Motor neuron (in vitro differentiated cells): ENCODE data around the gene AVPI1. TPM values are rescaled to one million over a fixed set of nuclear protein-coding genes. Genes with fewer than 3 reads are reported as not detected.

Source experiments
- ATAC-seq, 8 experiments: fragments of 200-7000 bp; cut with Tn5 transposase; replicated peaks in 6 of 8; 2 replicates each; pipeline ENCODE4 v1.8.0; 2021; ENCODE audit warnings: mild to moderate bottlenecking in 8 of 8, moderate library complexity in 8 of 8
- H3K27ac ChIP-seq, 2 donors: fragments of 250-450 bp; sonication (Bioruptor Pico); 2 replicates each; pipeline ENCODE4 v1.9.0; 2021; ENCODE audit warnings: antibody characterized with exemption in 2 of 2, mild to moderate bottlenecking in 2 of 2, moderate library complexity in 1 of 2
- H3K4me1 ChIP-seq, 2 donors: fragments of 250-450 bp; sonication (Bioruptor Pico); replicated peaks in 1 of 2; 2 replicates each; pipeline ENCODE4 v1.6.1; 2021; ENCODE audit warnings: antibody characterized with exemption in 2 of 2, mild to moderate bottlenecking in 2 of 2, moderate library complexity in 1 of 2
- H3K4me3 ChIP-seq, 5 donors: fragments of 250-450 bp; sonication (Bioruptor Pico); 2 replicates each; pipeline ENCODE4 v1.9.0; 2021; ENCODE audit warnings: antibody characterized with exemption in 5 of 5, mild to moderate bottlenecking in 5 of 5, moderate library complexity in 4 of 5
- WGBS, 10 experiments: fragments of 450-650 bp; shearing (Covaris generic); methylation state at CpG; one replicate each; pipeline ENCODE4 v1.0.0; 2022; 5-methylcytosine and 5-hydroxymethylcytosine counted together
- in situ Hi-C, 9 experiments: fragments of 400-800 bp; cut with MboI; loops; one replicate each; pipeline ENCODE4 v1.15.0; 2021; ENCODE audit warnings: low sequenced_read_pairs in 9 of 9, low pct_unique_long_range_greater_than_20kb in 2 of 9; ENCODE audit not compliant: unreplicated experiment in 9 of 9
- total RNA-seq, 8 experiments: library from RNA; unstranded; fragments of 300-600 nt; gene quantifications; 2 replicates each; pipeline versions ENCODE4 v1.2.3 to v1.2.4, GENCODE V29; 2022

AVPI1 gene, protein sequence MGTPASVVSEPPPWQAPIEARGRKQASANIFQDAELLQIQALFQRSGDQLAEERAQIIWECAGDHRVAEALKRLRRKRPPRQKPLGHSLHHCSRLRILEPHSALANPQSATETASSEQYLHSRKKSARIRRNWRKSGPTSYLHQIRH
- total RNA-seq = 10 to 100 TPM in 3 of 8 experiments, 1 to 10 TPM in 5; 2.1 to 23.9 (median 7.1) TPM

DNA sequence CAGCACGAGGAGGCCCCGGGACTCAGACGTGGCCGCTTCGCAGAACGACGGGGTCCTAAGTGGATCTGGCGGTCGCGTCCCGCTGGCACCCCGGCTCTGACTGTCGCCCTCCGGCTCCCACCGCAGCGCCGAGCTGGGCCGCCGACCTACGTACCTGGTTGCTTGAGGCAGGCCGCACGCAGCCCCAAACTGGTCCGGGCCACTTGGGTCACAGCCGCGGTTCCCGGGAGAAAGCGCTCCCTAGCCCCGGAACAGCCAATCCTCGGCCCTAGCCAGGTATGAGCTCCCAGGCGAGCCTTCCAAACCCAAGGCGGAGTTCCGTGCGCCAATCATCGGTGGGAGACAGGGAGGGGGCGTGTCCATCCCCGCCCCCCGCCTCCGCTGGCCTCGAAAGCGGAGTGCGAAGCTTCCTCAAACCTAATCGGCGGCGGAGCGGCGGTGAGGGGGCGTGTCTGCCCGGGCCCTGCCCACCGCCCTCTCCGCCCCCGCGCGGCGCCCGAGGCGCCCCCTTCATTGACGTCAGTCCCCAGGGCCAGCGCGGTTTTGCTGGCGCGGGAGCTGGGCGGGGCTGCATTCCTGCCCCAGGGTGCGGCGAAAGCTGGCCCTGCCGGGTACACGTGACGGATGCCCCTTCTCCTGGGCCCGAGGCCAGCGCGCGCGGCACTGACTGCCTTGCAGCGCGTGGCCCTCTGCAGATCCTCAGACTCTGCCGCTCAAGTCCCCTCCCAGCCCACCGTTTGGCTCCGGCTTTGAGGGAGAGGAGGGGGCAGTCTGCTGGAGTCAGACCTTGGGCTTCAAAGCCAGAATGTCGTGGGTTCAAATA lies at the start of gene AVPI1:
AVPI1 (minus strand) TSS at position 280 of the 823 bp plus-strand sequence. CDS start 7,336 bp downstream, outside the sequence.
- H3K4me1 ChIP-seq = peaks cover 13 to 26% of the 10 kb centered on the region in 2 donors
- H3K27ac ChIP-seq = peak within 1 kb of the TSS; percentile 50 to 81
- 0 to 7% (median 0%) methylated on average over 1 to 14 of the region's 78 CpGs; no CpG with 5 or more reads in 5 of the 10 experiments for WGBS, 10 experiments
- peak; percentile 74 to 92 (median 89) for ATAC-seq
- in situ Hi-C loops = no loop called here
- peak within 1 kb of the TSS; percentile 47 to 68 (median 49) for H3K4me3 ChIP-seq

DNA sequence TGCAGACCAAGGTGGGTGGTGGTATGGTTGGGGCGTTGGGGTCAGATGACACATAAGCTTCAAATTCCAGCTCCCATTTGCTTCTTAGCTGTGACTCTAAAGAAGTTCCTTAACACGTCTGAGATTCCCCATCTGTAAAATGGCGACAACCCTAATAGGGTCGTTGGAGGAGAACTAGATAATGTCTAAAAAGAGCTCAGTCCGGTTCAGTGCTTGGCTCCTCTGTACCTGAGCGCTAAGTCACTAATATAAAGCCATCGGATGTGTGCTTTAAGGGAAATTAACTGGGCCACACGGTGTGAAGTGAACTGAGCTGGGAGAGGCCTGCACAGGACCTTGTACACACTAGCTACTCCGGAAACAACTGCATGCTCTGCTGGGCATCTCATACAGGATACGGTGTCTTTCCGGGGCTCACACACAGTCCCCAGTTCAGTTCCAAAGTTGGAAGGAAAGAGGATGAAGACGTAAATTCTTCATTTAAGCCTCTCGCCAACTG lies 49.4 kb upstream of the AVPI1 start:
- in situ Hi-C loops = no loop called here
- Histone ChIP-seq H3K4me3 (peak overlapping the region in 1 of 5 donors; percentile 83), H3K4me1 (peaks cover 10 to 11% of the 10 kb centered on the region in 2 donors), H3K27ac (no peak overlapping the region)
- ATAC-seq = peak in 3 of 8 experiments; percentile 5 to 11 (median 7)
- 64 to 100% (median 87%) methylated on average over 1 to 10 of the region's 13 CpGs; no CpG with 5 or more reads in 2 of the 10 experiments for WGBS, 10 experiments

DNA sequence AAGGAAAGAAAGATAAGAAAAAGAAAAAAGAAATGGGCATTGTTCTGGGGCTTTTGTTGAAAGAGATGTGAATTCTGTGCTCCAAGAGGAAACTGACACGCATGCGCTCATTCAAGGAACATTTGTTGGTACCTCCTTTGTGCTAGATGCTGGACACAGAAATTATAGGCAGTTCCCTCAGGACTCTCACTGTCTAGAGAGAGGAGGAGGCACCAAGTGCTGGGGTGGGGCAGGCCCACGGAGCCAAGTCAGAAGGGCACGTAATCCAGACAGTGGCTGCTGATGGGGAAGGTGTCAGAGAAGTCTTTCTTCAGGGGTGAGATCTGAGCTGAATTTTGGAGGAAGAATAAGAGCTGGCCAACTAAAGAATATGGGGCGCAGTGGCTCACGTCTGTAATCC lies 47.0 kb upstream of the AVPI1 start:
- Histone ChIP-seq H3K4me1 (peaks cover 10 to 11% of the 10 kb centered on the region in 2 donors), H3K27ac (no peak overlapping the region), H3K4me3 (no peak overlapping the region)
- whole genome bisulfite sequencing, 10 experiments = 71 to 93% (median 82%) methylated on average over 2 to 5 of the region's 6 CpGs; no CpG with 5 or more reads in 1 of the 10 experiments
- no peak for ATAC-seq
- in situ Hi-C loops = no loop called here

DNA sequence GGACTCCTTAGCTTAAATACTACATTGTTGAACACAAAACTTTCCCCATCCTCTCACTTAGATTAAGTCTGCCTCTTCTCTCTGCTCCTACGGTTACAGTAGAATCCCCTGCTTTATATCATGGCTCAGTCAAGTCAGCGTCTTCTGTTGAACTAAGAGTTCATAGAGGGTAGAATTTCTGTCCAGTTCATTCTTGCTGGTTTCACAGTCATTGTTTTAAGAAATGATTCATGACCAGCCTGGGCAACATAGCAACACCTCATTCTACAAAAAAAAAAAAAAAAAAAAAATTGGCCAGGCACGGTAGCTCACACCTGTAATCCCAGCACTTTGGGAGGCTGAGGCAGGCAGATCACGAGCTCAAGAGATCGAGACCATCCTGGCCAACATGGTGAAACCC lies 46.2 kb upstream of the AVPI1 start:
- peaks cover 7 to 8% of the 10 kb centered on the region in 2 donors for H3K4me1 ChIP-seq
- 50 to 93% (median 80%) methylated on average over 1 to 4 of the region's 5 CpGs; no CpG with 5 or more reads in 1 of the 10 experiments for WGBS, 10 experiments
- ATAC-seq = no peak
- in situ Hi-C loops = no loop called here
- H3K27ac ChIP-seq = no peak overlapping the region
- H3K4me3 ChIP-seq = no peak overlapping the region

DNA sequence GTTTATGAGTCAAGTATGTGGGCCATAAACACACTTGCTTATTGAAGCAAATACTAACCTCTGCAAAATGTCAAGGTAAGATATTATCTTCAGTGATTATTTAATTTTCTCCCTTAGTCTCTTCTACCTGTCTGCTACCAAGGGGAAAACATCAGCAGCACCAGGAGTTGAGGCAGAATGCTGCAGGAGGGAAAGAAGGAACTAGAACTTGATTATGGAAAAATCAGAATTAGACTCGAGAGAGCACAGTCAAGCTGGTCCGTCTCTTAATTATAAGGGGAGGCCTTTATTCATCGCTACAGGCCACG lies 45.0 kb upstream of the AVPI1 start:
- H3K27ac ChIP-seq = no peak overlapping the region
- H3K4me3 ChIP-seq = no peak overlapping the region
- no peak for ATAC-seq
- H3K4me1 ChIP-seq = peaks cover 2 to 3% of the 10 kb centered on the region in 2 donors
- WGBS, 10 experiments = 0 to 100% (median 61%) methylated on average over 1 to 4 of the region's 4 CpGs; no CpG with 5 or more reads in 1 of the 10 experiments
- in situ Hi-C loops = no loop called here

DNA sequence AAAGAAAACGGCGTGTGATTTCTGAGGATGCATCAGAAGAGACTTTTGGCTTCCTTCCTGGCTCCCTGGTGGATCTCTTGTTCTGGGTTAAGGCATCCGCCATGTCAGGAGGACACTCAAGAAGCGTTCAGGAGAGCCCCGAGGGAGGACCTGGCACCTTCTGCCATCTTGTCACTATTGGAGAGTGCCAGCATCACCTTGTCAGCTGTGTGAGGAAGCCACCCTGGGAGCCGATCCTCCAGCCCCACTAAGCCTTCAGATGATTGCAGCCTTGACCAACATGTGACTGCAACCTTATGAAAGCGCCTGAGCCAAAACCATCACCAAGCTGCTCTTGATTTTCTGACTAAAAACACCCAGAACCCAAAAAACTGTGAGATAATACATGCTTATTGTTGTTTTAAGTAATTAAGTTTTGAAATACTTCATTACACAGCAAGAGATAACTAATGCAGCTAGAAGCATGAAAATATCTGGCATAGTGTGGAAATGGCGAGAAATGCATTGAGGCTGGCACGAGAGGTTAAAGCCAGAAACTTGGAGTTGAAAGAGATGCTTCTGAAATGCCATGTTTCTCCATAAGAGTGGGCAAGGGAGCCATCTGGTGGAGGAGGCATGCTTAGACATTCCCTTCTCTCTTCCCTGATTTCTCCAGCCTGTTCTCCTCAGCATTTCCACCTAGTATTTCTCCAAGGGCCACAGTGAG lies 44.5 kb upstream of the AVPI1 start:
- ATAC-seq = peak; percentile 73 to 91 (median 81)
- in situ Hi-C loops = no loop called here
- no peak overlapping the region for H3K27ac ChIP-seq
- peaks cover 0 to under 1% of the 10 kb centered on the region in 2 donors for H3K4me1 ChIP-seq
- WGBS, 10 experiments = 0 to 67% (median 22%) methylated on average over 2 to 5 of the region's 9 CpGs
- no peak overlapping the region for H3K4me3 ChIP-seq

DNA sequence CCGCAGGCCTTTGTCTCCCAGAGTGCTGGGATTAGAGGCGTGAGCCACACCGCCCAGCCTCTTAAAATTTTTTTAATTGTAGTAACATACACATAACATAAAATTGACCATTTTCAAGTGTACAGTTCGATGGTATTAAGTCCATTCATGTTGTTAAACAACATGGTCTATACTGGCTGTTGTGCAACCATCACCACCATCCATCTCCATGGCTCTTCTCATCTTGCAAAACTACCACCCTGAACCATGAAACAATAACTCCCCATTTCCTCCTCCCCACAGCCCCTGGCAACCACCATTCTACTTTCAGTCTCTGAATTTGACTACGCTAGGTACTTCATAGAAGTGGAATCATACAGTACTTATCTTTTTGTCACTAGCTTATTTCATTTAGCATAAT lies 42.0 kb upstream of the AVPI1 start:
- no peak for ATAC-seq
- in situ Hi-C loops = no loop called here

DNA sequence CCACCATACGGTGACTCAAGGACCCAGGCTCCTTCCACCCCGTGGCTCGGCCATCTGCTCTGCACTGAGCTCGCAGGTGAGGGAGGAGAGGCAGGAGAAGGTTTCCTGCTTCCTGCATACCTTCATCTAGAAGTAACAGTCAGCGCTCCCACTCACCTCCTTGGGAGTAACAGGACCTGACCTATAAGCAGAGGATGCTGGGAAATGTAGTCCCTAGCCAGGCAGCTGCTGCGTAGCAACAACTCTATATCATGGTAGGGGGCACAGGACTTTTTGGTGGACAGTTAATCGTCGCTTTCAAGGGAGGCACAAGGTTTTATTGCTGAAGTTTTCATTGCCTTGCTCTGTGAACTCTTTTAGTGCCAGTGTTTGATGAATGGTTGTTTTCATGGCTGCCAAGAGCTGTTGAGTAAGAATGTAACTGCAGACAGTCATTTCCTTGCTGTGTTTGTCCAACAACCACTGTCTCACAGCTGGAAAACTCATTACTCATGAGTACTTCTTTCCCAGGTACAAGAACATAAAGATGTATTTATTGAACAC lies 39.7 kb upstream of the AVPI1 start:
- H3K4me1 ChIP-seq = no peaks in the 10 kb centered on the region
- in situ Hi-C loops = no loop called here
- no peak overlapping the region for H3K27ac ChIP-seq
- peak in 4 of 8 experiments; percentile 21 to 72 (median 32) for ATAC-seq
- no peak overlapping the region for H3K4me3 ChIP-seq
- 13 to 83% (median 33%) methylated on average over 1 to 8 of the region's 8 CpGs; no CpG with 5 or more reads in 3 of the 10 experiments for WGBS, 10 experiments

More for the DNA sequence above, 42.0 kb upstream of the AVPI1 start:
- Histone ChIP-seq H3K27ac (no peak overlapping the region), H3K4me3 (no peak overlapping the region), H3K4me1 (no peaks in the 10 kb centered on the region)
- 70 to 100% (median 93%) methylated on average over 1 to 5 of the region's 5 CpGs for WGBS, 10 experiments

DNA sequence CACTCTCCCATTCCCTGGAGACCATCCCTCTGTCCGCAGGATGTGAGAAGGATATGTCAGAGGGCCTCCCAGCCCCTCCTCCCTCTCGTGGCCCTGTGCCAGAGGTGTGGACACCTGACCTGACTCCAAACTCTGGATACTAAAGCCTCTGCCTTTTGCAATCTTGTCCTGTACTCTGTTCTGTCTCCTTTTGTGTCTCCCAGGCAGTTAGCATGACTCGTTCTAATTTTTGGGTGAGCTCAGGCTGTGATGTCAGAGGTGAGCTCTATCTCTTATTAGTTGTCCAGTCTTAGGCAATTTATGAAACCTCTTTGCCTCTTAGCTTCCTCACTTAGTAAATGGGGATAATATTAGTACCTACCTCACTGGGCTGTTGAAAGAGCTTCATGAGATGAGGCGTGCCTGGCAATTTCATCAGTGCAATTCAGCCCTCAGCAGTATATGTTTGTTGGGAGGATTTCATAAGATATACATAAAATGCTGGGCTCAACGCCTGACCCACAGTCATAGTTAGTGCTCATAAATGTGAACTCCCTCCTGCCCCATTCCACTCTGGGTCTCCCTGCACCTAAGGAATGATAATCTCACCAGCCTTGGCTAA lies 37.4 kb upstream of the AVPI1 start:
- Histone ChIP-seq H3K4me1 (peaks cover 0 to under 1% of the 10 kb centered on the region in 2 donors), H3K4me3 (no peak overlapping the region), H3K27ac (no peak overlapping the region)
- peak in 6 of 8 experiments; percentile 17 to 88 (median 67) for ATAC-seq
- 14 to 100% (median 52%) methylated on average over 1 to 5 of the region's 5 CpGs for WGBS, 10 experiments
- in situ Hi-C loops = no loop called here

DNA sequence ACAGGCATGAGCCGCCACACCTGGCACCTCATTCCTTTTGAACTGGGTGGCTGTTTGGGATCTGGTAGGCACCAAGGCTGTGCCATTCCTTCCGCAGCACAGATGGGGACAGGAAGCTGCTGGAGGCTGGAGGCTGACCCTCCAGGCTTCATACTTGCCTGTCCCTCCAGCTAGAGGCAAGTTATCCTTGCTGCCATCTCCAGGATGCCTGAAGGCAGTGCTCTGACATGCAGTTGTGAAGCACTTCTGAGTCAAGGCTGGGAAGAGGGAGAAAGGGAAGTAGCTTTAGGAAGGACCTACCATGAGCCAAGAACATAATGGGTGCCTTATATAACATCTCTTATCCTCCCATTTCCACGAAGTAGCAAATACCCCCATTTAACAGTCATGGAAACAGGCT lies 36.0 kb upstream of the AVPI1 start:
- no peak overlapping the region for H3K4me3 ChIP-seq
- in situ Hi-C loops = no loop called here
- 14 to 100% (median 63%) methylated on average over 1 of the region's 3 CpGs; no CpG with 5 or more reads in 6 of the 10 experiments for WGBS, 10 experiments
- no peak overlapping the region for H3K27ac ChIP-seq
- H3K4me1 ChIP-seq = peaks cover 11% of the 10 kb centered on the region in 2 donors
- ATAC-seq = no peak

DNA sequence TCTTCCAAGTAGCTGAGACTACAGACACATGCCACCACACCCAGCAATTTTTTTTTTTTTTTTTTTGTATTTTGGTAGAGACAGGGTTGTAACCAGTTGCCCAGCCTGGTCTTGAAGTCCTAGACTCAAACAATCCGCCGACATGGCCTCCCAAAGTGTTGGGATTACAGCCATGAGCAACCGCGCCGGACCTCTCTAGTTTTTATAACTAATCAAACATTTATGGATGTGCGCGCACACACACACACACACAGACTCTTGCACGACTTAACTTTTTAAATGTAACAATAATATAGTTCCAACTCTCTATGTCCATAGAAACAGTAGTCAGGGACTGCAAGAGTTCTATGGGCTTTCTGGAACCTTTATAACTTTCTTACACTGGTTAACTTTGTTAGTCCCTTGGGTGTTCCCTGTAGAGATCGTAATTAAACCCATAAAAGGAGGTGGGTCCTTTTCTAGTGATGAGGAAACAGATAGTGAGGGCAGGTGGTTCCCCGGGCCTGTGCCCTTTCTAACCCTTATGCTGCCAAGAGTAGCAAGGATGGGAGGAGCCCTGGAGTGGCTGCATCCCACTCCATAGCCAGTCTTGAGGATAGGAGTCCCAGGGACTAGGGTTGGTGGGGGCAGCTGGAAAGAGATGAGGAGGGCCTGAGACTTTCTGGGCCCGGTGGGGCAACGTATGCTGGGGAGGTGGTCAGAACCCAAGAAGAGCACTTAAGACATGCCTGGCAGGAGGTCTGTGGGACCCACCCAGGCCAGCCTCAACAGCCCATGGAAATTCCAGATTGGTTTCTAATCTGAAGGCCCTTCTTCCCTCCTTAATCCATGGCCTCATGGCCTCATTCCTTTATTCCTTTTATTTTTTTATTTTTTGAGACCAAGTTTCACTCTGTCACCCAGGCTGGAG lies 35.1 kb upstream of the AVPI1 start:
- Histone ChIP-seq H3K27ac (no peak overlapping the region), H3K4me3 (no peak overlapping the region), H3K4me1 (peaks cover 11 to 12% of the 10 kb centered on the region in 2 donors)
- in situ Hi-C loops = no loop called here
- ATAC-seq = peak in 2 of 8 experiments; percentile 31 to 52
- WGBS, 10 experiments = 67 to 100% (median 77%) methylated on average over 3 to 12 of the region's 12 CpGs; no CpG with 5 or more reads in 3 of the 10 experiments
